ENCODE results near the gene ENAH. TPM values are rescaled to one million over a fixed set of nuclear protein-coding genes. Genes with fewer than 3 reads are reported as not detected.

The ENAH gene
- total and polyA plus RNA-seq, 12 donors: 12.4 to 201 (median 99.8) TPM

DNA sequence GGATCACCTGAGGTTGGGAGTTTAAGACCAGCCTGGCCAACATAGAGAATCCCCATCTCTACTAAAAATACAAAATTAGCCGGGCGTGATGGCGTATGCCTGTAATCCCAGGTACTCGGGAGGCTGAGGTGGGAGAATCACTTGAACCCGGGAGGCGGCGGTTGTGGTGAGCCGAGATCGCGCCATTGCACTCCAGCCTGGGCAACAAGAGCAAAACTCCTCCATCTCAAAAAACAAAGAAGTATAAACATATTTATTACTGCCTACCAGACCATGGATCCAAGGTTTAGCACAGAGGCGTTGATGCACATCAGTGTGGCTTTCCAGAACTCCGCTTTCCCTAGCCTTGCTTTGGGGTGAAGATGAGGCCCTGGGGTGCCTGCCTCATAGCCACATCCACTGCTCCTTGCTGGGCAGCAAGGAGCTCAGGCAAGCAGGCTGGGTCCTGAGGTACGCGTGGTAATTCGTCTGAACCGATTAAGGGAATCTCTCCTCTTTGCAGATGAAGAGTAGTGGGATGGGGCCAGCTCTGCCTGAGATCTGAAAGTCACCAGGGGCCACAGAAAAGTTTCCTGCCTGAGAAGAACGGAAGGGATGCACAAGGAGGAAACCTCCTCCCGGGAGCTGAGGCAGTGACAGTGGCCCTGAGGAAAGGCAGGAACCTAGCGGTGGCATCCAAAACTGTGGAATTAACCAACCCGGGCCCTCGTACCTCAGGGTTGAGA, 172.8 kb downstream of the ENAH start:
- Histone ChIP-seq H3K9me3 (no peaks in the 10 kb centered on the region), H3K27me3 (no peaks in the 10 kb centered on the region), H3K4me1 (peaks cover 0 to 14% (median 2%) of the 10 kb centered on the region in 9 donors), H3K4me3 (no peak overlapping the region), H3K27ac (no peak overlapping the region), H3K36me3 (no peaks in the 10 kb centered on the region)
- ATAC-seq (no peak), DNase-seq (no peak)
- intact Hi-C loops (cut with DNase I): loop anchor here (5.0 to 10.0 kb wide), 9 partner anchors 172 to 497 kb away; partner anchors contain the start of gene ENAH (in 4 of the 10)
- 83 to 86% methylated on average over 21 of the region's 21 CpGs for WGBS, 2 donors
- TF ChIP-seq, protein P1, sequence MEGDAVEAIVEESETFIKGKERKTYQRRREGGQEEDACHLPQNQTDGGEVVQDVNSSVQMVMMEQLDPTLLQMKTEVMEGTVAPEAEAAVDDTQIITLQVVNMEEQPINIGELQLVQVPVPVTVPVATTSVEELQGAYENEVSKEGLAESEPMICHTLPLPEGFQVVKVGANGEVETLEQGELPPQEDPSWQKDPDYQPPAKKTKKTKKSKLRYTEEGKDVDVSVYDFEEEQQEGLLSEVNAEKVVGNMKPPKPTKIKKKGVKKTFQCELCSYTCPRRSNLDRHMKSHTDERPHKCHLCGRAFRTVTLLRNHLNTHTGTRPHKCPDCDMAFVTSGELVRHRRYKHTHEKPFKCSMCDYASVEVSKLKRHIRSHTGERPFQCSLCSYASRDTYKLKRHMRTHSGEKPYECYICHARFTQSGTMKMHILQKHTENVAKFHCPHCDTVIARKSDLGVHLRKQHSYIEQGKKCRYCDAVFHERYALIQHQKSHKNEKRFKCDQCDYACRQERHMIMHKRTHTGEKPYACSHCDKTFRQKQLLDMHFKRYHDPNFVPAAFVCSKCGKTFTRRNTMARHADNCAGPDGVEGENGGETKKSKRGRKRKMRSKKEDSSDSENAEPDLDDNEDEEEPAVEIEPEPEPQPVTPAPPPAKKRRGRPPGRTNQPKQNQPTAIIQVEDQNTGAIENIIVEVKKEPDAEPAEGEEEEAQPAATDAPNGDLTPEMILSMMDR (IDR thresholded peaks at IDR 0.05): no peak

DNA sequence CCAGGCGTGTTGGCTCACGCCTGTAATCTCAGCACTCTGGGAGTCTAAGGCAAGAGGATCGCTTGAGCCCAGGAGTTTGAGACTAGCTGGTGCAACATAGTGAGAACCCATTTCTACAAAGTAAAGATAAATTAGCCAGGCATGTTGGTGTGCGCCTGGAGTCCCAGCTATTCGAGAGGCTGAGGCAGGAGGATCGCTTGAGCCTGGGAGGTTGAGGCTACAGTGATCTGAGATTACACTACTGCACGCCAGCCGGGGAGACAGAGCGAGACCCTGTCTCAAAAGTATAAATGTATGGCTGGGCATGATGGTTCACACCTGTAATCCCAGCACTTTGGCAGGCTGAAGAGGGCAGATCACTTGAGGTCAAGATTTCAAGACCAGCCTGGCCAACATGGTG, 173.6 kb downstream of the ENAH start:
- no peak overlapping the region for H3K27ac ChIP-seq
- H3K36me3 ChIP-seq: no peaks in the 10 kb centered on the region
- WGBS, 2 donors: 96 to 97% methylated on average over 9 of the region's 9 CpGs
- no peak overlapping the region for H3K4me3 ChIP-seq
- TF ChIP-seq, protein P1 (IDR thresholded peaks at IDR 0.05): no peak
- H3K4me1 ChIP-seq: peaks cover 0 to 19% (median 6%) of the 10 kb centered on the region in 9 donors
- no peaks in the 10 kb centered on the region for H3K9me3 ChIP-seq
- ATAC-seq (no peak), DNase-seq (no peak)
- intact Hi-C loops (cut with DNase I): loop anchor here (5.0 to 10.0 kb wide), 9 partner anchors 173 to 498 kb away; partner anchors contain the start of gene ENAH (in 2 of the 10)
- H3K27me3 ChIP-seq: no peaks in the 10 kb centered on the region

DNA sequence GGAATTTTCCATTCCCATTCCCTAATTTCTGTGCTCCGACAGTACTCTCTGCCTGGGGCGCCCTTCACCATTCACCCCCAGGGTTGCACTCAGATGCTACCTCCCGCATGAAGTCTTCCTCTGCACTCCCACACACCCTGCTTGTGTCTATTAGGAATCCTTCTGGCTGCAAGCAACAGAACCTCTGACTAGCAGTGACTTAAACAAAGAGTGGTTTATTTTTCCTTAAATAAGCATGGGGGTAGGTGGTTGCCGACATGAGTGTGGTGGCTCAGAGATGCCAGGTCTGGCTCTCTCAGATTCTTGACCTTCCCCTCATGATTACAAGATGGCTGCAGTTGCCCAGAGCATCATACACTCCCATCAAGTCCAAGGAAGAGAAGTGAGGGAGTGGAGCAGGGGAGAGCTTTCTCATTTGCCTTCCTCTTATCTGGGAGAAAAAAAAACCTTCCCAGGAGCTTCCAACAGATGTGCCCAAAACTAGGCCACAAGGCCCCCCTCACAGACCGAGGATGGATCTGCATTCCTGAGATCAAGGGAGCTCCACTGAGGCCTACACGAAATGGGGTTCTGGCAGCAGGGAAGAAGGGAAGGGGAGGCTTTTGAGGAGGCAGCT, 175.5 kb downstream of the ENAH start:
- Histone ChIP-seq H3K4me1 (peaks cover 0 to 11% (median 6%) of the 10 kb centered on the region in 9 donors), H3K9me3 (no peaks in the 10 kb centered on the region), H3K27me3 (no peaks in the 10 kb centered on the region), H3K36me3 (no peaks in the 10 kb centered on the region), H3K27ac (no peak overlapping the region), H3K4me3 (no peak overlapping the region)
- ATAC-seq (no peak), DNase-seq (no peak)
- 92 to 93% methylated on average over 6 of the region's 6 CpGs for WGBS, 2 donors
- intact Hi-C loops (cut with DNase I): loop anchor here (2.0 to 10.0 kb wide), 10 partner anchors 175 to 500 kb away; partner anchors contain the start of gene ENAH (in 2 of the 10)
- TF ChIP-seq, protein P1 (IDR thresholded peaks at IDR 0.05): no peak

DNA sequence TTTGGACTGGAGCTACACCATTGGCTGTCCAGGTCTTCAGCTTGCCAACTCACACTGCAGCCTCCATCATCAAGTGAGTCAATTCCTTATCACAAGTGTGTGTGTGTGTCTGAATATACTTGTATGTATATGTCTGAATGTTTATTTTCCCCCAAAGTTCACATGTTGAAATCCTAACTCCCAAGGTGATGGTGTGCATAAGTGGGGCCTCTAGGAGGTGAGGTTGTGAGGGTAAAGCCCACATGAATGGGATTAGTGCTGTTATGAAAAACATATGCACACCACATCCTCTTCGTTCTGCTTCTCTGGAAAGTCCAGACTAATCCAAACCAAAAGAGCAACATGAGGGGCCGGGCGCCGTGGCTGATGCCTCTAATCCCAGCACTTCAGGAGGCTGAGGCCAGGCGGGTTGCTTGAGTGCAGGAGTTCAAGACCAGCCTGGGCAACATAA, 176.4 kb downstream of the ENAH start:
- no peak overlapping the region for H3K4me3 ChIP-seq
- H3K36me3 ChIP-seq: no peaks in the 10 kb centered on the region
- WGBS, 2 donors: 76 to 77% methylated on average over 5 of the region's 5 CpGs
- peaks cover 0 to 9% (median 6%) of the 10 kb centered on the region in 9 donors for H3K4me1 ChIP-seq
- DNase-seq (no peak), ATAC-seq (no peak)
- no peaks in the 10 kb centered on the region for H3K9me3 ChIP-seq
- no peak overlapping the region for H3K27ac ChIP-seq
- H3K27me3 ChIP-seq: no peaks in the 10 kb centered on the region
- intact Hi-C loops (cut with DNase I): loop anchor here (2.0 to 10.0 kb wide), 10 partner anchors 176 to 501 kb away; partner anchors contain the start of gene ENAH (in 2 of the 10)
- TF ChIP-seq, protein P1 (IDR thresholded peaks at IDR 0.05): no peak
